ENCODE results near the gene RUNX2.

DNA sequence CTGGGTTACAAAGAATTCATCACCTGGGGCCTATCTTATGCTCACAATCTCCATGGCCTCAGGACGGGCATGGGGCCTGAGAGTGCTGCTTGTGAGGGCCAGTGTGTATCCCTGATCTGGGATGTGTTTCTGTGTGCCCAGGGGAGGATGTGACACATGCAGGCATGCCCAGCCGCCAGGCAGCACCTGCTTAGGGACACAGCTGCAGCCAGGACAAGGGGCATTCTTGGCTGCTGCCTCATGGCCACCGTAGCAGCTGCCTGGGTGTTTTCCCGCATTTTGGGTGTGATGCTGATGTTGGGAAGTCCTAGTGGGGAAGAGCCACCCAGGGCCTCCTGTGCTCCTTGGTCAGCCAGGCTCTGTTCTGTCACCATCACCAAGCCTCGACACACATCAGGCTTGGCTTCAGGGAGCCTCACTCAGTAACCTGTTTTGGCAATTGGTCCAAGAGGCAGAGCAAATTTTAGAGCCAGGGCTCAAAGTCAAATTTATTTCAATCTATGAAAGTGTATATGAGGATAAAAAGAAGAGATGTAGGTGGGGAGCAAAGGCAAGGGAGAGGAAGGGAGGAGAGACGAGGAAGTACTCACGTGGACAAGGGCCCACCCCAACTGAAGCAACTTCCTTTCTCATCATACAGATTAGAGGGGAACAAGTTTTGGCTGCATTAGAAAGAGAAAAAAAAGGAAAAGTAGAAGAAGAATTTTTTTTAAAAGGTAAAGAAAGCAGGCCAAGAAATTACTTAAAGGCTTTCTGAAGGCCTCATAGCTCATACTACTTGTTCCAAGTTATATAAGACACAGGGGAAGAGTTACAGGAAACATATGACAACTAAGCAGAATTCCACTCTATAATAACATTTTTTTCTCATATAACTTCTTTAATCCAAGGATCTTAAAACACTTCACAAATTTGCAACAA is 319.5 kb downstream of the RUNX2 start:
- TF ChIP-seq, protein P1, sequence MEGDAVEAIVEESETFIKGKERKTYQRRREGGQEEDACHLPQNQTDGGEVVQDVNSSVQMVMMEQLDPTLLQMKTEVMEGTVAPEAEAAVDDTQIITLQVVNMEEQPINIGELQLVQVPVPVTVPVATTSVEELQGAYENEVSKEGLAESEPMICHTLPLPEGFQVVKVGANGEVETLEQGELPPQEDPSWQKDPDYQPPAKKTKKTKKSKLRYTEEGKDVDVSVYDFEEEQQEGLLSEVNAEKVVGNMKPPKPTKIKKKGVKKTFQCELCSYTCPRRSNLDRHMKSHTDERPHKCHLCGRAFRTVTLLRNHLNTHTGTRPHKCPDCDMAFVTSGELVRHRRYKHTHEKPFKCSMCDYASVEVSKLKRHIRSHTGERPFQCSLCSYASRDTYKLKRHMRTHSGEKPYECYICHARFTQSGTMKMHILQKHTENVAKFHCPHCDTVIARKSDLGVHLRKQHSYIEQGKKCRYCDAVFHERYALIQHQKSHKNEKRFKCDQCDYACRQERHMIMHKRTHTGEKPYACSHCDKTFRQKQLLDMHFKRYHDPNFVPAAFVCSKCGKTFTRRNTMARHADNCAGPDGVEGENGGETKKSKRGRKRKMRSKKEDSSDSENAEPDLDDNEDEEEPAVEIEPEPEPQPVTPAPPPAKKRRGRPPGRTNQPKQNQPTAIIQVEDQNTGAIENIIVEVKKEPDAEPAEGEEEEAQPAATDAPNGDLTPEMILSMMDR (IDR thresholded peaks at IDR 0.05; ENCODE audit: low read length): no peak
- no peak for TF ChIP-seq EZH2 (IDR thresholded peaks at IDR 0.05; ENCODE audit: borderline replicate concordance, low read length)

Measured in OCI-LY1 (cell line).